ENCODE results near the gene ROMO1. TPM values are rescaled to one million over a fixed set of nuclear protein-coding genes. Genes with fewer than 3 reads are reported as not detected.

Gene ROMO1
- total and polyA plus RNA-seq, 2 of the 8 experiments (the other 6 are each of a cell fraction or from before 2014, with no cell fraction given): 164 to 702 TPM

- no peak for TF ChIP-seq USF2 (IDR thresholded peaks at IDR 0.05; ENCODE audit: low read length)
- no peak for TF ChIP-seq SIN3A (conservative IDR thresholded peaks at IDR 0.05 in 1 of 2, IDR thresholded peaks at IDR 0.05 in 1 of 2; ENCODE audit: low read depth in 1 of 2, low read length in 2 of 2)
- TF ChIP-seq POLR2AphosphoS5 (IDR thresholded peaks at IDR 0.05; ENCODE audit: low read depth, low read length): no peak
- no peak for TF ChIP-seq CHD7 (IDR thresholded peaks at IDR 0.05; ENCODE audit: insufficient replicate concordance, low read length)
- TF ChIP-seq TAF7 (optimal IDR thresholded peaks at IDR 0.05; ENCODE audit: borderline replicate concordance, low read depth, low read length): no peak
- no peak for TF ChIP-seq BACH1 (IDR thresholded peaks at IDR 0.05; ENCODE audit: low read length)
- TF ChIP-seq RAD21 (IDR thresholded peaks at IDR 0.05 in 1 of 2, conservative IDR thresholded peaks at IDR 0.05 in 1 of 2; ENCODE audit: low read depth in 2 of 2, low read length in 2 of 2): no peak
Measured at GRCh38 chr20:35716330-35716729, 17.1 kb downstream of the ROMO1 start (continued).
